Stimulated activated CD4-positive, alpha-beta T cell treated with anti-CD3 and anti-CD28 coated beads, Interleukin-12 subunit alpha, Interleukin-12 subunit beta, amount 100 ng/mL, for 4 hours (primary cell): Measurements from ENCODE around the gene CTIF.
A peak's percentile ranks its signal among the peaks of the same experiment; 100 is the strongest.

Experiments used
- DNase-seq: peaks from one replicate; pipeline ENCODE4 v3.0.0-alpha.2; 2020

The CTIF gene

GRCh38 chr18:48762022-48762421 is 223.2 kb downstream of the CTIF start:
- DNase-seq: no peak

- no peak for DNase-seq
Observed at GRCh38 chr18:48762836-48763718, 224.2 kb downstream of the CTIF start.

GRCh38 chr18:48763719-48764100 is 224.9 kb downstream of the CTIF start:
- DNase-seq: no peak

DNA sequence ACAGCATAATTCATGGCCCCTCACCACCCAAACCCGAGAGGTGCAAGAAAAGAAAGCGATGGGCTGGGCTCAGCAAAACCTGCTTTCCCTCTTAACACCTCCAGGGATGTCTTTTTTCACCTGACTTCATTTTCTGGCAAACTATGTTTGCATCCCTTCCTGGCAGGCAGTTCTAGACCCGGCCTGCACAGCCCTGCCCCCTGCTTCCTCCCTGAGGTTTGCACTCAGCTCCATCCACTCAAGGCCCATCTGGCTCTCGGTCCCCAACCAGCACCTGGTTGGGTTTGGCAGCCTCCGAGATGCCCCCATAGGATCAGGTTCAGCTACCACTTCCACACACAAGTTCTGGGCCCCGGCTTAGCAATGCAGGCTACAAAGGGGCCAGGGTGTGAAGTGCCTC is 226.2 kb downstream of the CTIF start:
- no peak for DNase-seq

- no peak for DNase-seq
Observed at GRCh38 chr18:48766026-48766425, 227.2 kb downstream of the CTIF start.

DNA sequence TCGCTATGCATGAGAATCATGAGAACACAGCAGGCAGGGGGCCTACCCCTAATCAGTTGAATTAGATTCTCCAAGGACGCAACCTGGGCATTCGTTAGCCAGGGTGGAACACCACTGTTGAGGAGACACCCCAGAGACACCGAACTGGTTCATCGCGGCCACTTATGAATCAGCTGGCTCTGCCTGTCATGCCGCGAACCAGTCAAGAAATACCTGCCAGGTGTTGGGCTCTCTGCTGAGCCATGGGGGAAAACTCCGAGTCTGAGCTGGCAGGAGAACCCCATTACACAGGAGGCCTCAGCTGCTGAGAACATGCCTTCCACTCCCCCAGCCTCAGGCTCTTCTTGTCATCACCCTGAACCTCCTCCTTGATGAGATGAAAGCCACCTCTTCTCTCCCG is 227.7 kb downstream of the CTIF start:
- DNase-seq: no peak

GRCh38 chr18:48767090-48767690 is 228.4 kb downstream of the CTIF start:
- no peak for DNase-seq

GRCh38 chr18:48769006-48769636 is 230.3 kb downstream of the CTIF start:
- DNase-seq: no peak

DNA sequence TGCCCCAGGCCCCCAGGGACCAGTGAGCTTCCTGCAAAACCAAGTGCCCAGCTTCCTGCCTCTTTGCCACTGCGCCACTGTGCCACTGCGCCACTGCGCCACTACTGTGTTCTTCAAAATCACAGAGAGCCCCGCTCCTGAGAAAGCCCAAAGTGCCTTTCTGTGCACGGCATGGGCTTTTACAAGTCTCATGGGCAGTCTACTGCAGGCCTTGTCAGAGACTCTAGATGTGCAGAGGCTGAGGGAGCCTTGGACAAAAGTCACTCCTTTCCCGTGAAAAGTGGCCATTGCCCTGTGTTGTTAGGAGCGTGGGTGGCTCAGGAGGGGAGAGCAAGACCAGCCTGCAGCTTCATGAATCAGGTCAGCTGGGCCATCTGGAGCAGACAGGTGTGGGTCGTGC is 231.4 kb downstream of the CTIF start:
- DNase-seq: no peak

DNA sequence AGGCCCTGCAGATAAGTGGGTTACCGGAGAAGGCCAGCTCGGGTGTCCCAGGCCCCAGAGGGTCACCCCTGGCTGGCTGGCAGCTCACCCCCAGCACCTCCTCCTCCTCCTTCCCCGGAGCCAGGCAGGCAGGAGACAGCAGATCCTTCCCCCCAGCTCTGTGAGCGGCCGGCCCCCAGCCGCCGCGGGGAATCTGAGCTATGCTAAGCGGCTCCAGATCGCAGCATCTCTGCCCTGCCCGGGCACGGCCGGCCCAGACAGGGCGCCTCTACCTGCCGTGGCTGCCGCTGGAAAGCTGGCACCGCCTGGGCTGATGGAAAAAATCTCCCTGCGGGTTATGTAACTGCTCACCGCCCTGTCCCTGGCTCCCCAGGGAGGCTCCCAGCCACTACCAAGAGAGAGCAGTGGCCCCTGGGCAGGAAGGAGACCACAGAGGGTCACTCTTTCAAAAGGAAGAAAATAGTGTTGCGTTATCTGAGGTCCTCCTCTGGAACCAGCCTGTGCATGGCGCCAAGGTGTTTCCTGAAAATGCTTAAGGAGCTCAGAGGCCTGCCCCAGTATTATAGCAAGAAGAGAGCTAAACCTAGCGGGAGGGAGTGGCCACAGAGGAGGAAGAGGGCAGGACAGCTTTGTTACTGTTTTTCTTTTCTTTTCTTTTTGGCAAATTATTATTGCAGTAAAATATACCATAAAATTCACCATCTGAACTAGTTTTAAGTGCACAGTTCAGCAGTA is 233.0 kb downstream of the CTIF start:
- no peak for DNase-seq

GRCh38 chr18:48772457-48772856 is 233.6 kb downstream of the CTIF start:
- DNase-seq: no peak

GRCh38 chr18:48773821-48774220 is 235.0 kb downstream of the CTIF start:
- no peak for DNase-seq

DNA sequence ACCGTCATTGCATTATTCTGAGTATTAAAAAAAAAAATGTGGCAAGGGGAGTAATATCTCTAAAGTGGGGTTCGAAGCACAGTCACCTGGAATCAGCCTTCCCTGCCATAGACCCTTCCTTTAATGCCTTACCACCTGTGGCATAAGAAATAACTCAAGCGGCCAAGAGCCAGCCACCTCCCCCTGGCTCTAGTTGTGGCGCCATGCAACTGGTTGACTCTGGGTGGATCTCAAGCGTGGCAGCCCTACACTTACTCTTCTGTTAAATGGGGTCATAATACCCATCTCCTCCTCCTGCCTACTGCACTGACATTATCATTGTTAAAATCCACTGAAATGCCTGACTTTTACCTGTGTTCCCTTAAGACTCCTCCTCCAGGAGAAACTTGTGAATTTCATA is 236.1 kb downstream of the CTIF start:
- no peak for DNase-seq

- no peak for DNase-seq
Observed at GRCh38 chr18:48775372-48776155, 236.7 kb downstream of the CTIF start.

DNA sequence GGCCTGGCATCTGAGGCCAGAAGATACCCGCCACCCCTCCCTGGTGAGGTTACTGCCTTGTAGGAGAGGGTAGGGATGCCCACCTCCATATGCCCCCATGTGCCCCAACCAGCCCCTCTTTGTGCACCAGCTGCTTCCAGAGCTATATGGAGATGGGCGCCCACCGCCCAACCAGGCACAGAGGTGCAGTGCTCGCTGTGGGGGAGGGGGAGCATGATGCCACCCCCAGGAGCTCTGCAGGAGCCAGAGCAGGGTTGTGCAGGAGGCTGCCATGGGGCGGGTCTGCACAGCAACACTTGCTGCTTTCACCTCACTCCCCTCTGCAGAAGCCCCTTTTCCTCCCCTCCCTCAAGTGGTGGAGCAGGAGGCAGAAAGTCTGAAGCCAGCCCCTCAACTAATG is 237.3 kb downstream of the CTIF start:
- no peak for DNase-seq

- no peak for DNase-seq
Observed at GRCh38 chr18:48776641-48777025, 237.8 kb downstream of the CTIF start.

GRCh38 chr18:48777026-48777743 is 238.4 kb downstream of the CTIF start:
- DNase-seq: peak; percentile 73

DNA sequence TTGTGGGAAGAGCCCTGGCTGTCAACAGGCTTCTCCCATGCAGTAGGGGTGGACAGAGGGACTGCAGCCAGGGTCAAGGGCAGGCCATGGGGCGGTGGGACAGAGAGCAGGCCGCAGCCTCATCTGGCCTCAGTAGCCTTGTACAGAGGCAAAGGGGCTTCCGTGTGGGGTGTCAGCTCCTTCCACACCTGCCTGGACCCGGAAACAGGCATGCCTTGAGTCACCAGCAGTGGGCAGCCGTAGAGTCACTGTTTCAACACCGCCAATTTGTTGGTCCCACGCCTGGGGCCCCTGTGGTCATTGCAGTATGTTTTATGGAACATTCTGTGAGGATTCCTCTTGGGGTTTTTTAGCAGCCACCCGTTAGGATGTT is 238.9 kb downstream of the CTIF start:
- no peak for DNase-seq

DNA sequence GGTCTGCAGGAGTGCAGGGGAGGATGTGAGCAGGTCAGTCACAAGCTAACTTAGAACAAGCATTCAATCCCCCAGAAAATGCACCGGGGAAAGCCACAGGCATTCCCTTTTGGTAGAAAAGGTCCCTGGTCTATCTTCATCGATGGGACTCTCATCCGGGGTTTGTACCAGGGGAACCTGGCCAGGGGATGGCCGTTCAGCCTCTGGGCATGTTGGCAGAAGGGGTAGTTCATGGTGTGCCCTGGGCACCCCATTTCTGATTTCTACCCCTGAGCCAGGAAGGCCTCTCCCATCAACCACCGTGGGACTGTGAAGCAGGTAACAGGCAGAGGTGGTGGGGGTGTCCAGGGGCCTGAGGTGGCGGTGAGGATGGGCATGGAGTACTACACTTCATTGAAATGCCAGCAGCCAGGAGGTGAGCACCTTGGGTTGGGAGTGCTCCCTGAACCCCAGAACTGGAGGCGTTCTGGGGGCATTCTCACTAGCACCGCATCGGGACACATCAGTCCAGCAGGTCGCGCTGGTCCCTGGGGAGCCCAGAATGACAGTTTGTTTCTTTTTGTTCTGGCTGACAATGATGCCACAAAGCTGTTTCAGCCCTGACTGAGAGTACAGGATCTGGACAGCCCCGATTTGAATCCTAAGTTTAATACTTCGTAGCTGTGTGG is 239.6 kb downstream of the CTIF start:
- no peak for DNase-seq

- DNase-seq: no peak
Observed at GRCh38 chr18:48779462-48779861, 240.6 kb downstream of the CTIF start.

- DNase-seq: no peak
Observed at GRCh38 chr18:48780201-48780912, 241.5 kb downstream of the CTIF start.
